HepG2 (cell line): ENCODE data around the gene NT5C2. TPM values are rescaled to one million over a fixed set of nuclear protein-coding genes. Genes with fewer than 3 reads are reported as not detected.

Experiments
- HNF1A ChIP-seq, 2 experiments: sonication (generic) in 1 of 2; formaldehyde crosslinking in 1 of 2; IDR thresholded peaks; 2 replicates each; pipeline versions ENCODE4 v1.4.0 to v1.6.1; 2016 to 2020; ENCODE audit warnings: borderline replicate concordance in 1 of 2, low read depth in 1 of 2, mild to moderate bottlenecking in 1 of 2, missing genetic modification reagents in 1 of 2
- MIER3 ChIP-seq: IDR thresholded peaks from 2 replicates; pipeline ENCODE4 v1.6.1; 2016; ENCODE audit warnings: missing compliant biosample characterization, borderline replicate concordance
- POLR2A ChIP-seq, 2 experiments: IDR thresholded peaks; 2 replicates each; pipeline ENCODE4 v1.6.1; 2011; ENCODE audit warnings: low read depth in 2 of 2, low read length in 2 of 2, mild to moderate bottlenecking in 1 of 2, moderate library complexity in 1 of 2; ENCODE audit not compliant: insufficient read depth in 1 of 2
- THAP8 ChIP-seq: sonication (generic); formaldehyde crosslinking; IDR thresholded peaks from 2 replicates; pipeline ENCODE4 v1.5.1; 2020; ENCODE audit warnings: missing genetic modification reagents, mild to moderate bottlenecking, borderline replicate concordance
- YEATS4 ChIP-seq: sonication (generic); formaldehyde crosslinking; IDR thresholded peaks from 2 replicates; pipeline ENCODE4 v1.4.0; 2020; ENCODE audit warnings: missing genetic modification reagents, borderline replicate concordance
- ZBTB10 ChIP-seq: sonication (generic); formaldehyde crosslinking; IDR thresholded peaks from 2 replicates; pipeline ENCODE4 v1.4.0; 2020; ENCODE audit warnings: missing genetic modification reagents, borderline replicate concordance
- ZBTB7A ChIP-seq: sonication (generic); formaldehyde crosslinking; IDR thresholded peaks from 2 replicates; pipeline ENCODE4 v1.8.0; 2022; ENCODE audit warnings: mild to moderate bottlenecking, missing genetic modification reagents
- ZNF318 ChIP-seq: sonication (generic); formaldehyde crosslinking; IDR thresholded peaks from 2 replicates; pipeline ENCODE4 v1.4.0; 2020; ENCODE audit warnings: mild to moderate bottlenecking, missing genetic modification reagents
- ZNF44 ChIP-seq: sonication (generic); formaldehyde crosslinking; IDR thresholded peaks from 2 replicates; pipeline ENCODE4 v1.5.1; 2020; ENCODE audit warnings: mild to moderate bottlenecking, missing genetic modification reagents
- ZNF543 ChIP-seq: sonication (generic); formaldehyde crosslinking; IDR thresholded peaks from 2 replicates; pipeline ENCODE4 v1.4.0; 2020; ENCODE audit warnings: mild to moderate bottlenecking, missing genetic modification reagents
- ZNF777 ChIP-seq: sonication (generic); formaldehyde crosslinking; IDR thresholded peaks from 2 replicates; pipeline ENCODE4 v1.4.0; 2020; ENCODE audit warnings: missing genetic modification reagents
- polyA plus RNA-seq, 8 experiments: library from polyadenylated mRNA; depleted of rRNA in 3 of 8; stranded (reverse) in 7 of 8; unstranded in 1 of 8; fragments of >200 nt; fragmentation: Illumina TruSeq in 4 of 8; extraction: Trizol in 4 of 8; gene quantifications; 2 replicates each; pipeline versions ENCODE4 v1.2.1 to v1.2.3, GENCODE V29; 2011 to 2016; ENCODE audit warnings: low read depth in 4 of 8, missing spikeins in 1 of 8, mixed read lengths in 1 of 8; ENCODE audit not compliant: insufficient read depth in 1 of 8
- total RNA-seq, 5 experiments: library from RNA; depleted of rRNA; stranded (reverse); fragments of >200 nt; fragmentation: Illumina TruSeq; extraction: Trizol; gene quantifications; 2 replicates each; pipeline ENCODE4 v1.2.3, GENCODE V29; 2016; ENCODE audit warnings: low read depth in 1 of 5

Gene NT5C2
- total and polyA plus RNA-seq, 2 of the 13 experiments (the other 11 are each of a cell fraction or from before 2014, with no cell fraction given): 40.6 to 55.2 TPM

- TF ChIP-seq ZBTB7A (CRISPR knock-in tag): peak; percentile 98
- TF ChIP-seq YEATS4 (CRISPR knock-in tag): peak; percentile 85; the same call in 1 of the 2 replicates
- TF ChIP-seq ZNF543 (CRISPR knock-in tag): peak; percentile 89
- no peak for TF ChIP-seq ZNF44
- no peak for TF ChIP-seq ZBTB10 (CRISPR knock-in tag)
- TF ChIP-seq MIER3: peak; percentile 97
- TF ChIP-seq ZNF777 (CRISPR knock-in tag): no peak
- no peak for TF ChIP-seq THAP8
- TF ChIP-seq POLR2A (IDR thresholded peaks at IDR 0.05; ENCODE audit: insufficient read depth in 1 of 2, low read depth in 2 of 2, low read length in 2 of 2): no peak
- TF ChIP-seq ZNF318 (CRISPR knock-in tag): no peak
- TF ChIP-seq HNF1A (IDR thresholded peaks at IDR 0.05; ENCODE audit: low read depth): 0 out of 2 replicates have a peak, but pooled peaks have one; percentile 29
- peak; percentile 84; the same call in 1 of the 2 replicates for TF ChIP-seq HNF1A (CRISPR knock-in tag; IDR thresholded peaks at IDR 0.05; ENCODE audit: borderline replicate concordance)
Measured at GRCh38 chr10:103053659-103054581, 139.2 kb downstream of the NT5C2 start (continued).
